Nephron (organoid): ENCODE results near the gene CDH4.

ENCODE experiments used
- H3K27ac Mint-ChIP-seq, 3 experiments: 2 replicates each; pipeline ENCODE4 v1.8.0; 2020; ENCODE audit warnings: mixed read lengths in 3 of 3, mild to moderate bottlenecking in 2 of 3, moderate library complexity in 1 of 3
- H3K27me3 Mint-ChIP-seq: 2 replicates; pipeline ENCODE4 v1.8.0; 2021; ENCODE audit warnings: low read depth, mild to moderate bottlenecking, moderate library complexity, mixed read lengths
- H3K36me3 Mint-ChIP-seq: 2 replicates; pipeline ENCODE4 v1.8.0; 2020; ENCODE audit warnings: low read depth, mixed read lengths
- H3K4me1 Mint-ChIP-seq: 2 replicates; pipeline ENCODE4 v1.8.0; 2020; ENCODE audit warnings: mixed read lengths
- H3K4me3 Mint-ChIP-seq, 3 experiments: 2 replicates each; pipeline ENCODE4 v1.8.0; 2020; ENCODE audit warnings: mild to moderate bottlenecking in 3 of 3, mixed read lengths in 3 of 3, moderate library complexity in 2 of 3
- H3K9me3 Mint-ChIP-seq: 2 replicates; pipeline ENCODE4 v1.8.0; 2020; ENCODE audit warnings: mixed read lengths
- TF ChIP-seq, protein P1 (sequence below), 3 experiments: fragments of 200-600 bp; sonication (generic); IDR thresholded peaks; one replicate each; pipeline ENCODE4 v1.5.0; 2021; ENCODE audit warnings: antibody characterized with exemption in 3 of 3; ENCODE audit not compliant: unreplicated experiment in 3 of 3

The CDH4 gene

DNA sequence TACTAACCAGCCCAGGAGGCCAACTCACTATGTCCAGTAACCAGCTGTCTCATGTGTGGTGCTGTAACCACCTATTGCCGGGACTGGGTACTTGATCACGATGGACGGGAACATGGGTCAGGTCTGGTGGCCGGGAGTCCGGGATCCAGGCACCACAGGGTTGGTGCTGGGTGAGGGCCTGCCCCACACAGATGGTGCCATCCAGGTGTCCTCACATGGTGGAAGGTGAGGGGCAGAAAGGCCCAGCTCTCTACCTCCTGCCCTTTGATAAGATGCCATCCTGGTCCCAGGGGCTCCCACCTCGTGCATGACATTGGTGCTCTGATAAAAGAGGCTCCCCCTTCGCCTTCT, 697.3 kb downstream of the CDH4 start:
- Mint-ChIP-seq H3K4me3 (no peak overlapping the region), H3K9me3 (no peaks in the 10 kb centered on the region), H3K4me1 (no peaks in the 10 kb centered on the region), H3K27ac (no peak overlapping the region), H3K36me3 (no peaks in the 10 kb centered on the region), H3K27me3 (peaks cover 11% of the 10 kb centered on the region)
- TF ChIP-seq, protein P1, sequence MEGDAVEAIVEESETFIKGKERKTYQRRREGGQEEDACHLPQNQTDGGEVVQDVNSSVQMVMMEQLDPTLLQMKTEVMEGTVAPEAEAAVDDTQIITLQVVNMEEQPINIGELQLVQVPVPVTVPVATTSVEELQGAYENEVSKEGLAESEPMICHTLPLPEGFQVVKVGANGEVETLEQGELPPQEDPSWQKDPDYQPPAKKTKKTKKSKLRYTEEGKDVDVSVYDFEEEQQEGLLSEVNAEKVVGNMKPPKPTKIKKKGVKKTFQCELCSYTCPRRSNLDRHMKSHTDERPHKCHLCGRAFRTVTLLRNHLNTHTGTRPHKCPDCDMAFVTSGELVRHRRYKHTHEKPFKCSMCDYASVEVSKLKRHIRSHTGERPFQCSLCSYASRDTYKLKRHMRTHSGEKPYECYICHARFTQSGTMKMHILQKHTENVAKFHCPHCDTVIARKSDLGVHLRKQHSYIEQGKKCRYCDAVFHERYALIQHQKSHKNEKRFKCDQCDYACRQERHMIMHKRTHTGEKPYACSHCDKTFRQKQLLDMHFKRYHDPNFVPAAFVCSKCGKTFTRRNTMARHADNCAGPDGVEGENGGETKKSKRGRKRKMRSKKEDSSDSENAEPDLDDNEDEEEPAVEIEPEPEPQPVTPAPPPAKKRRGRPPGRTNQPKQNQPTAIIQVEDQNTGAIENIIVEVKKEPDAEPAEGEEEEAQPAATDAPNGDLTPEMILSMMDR (IDR thresholded peaks at IDR 0.05; ENCODE audit: unreplicated experiment in 3 of 3) = no peak

DNA sequence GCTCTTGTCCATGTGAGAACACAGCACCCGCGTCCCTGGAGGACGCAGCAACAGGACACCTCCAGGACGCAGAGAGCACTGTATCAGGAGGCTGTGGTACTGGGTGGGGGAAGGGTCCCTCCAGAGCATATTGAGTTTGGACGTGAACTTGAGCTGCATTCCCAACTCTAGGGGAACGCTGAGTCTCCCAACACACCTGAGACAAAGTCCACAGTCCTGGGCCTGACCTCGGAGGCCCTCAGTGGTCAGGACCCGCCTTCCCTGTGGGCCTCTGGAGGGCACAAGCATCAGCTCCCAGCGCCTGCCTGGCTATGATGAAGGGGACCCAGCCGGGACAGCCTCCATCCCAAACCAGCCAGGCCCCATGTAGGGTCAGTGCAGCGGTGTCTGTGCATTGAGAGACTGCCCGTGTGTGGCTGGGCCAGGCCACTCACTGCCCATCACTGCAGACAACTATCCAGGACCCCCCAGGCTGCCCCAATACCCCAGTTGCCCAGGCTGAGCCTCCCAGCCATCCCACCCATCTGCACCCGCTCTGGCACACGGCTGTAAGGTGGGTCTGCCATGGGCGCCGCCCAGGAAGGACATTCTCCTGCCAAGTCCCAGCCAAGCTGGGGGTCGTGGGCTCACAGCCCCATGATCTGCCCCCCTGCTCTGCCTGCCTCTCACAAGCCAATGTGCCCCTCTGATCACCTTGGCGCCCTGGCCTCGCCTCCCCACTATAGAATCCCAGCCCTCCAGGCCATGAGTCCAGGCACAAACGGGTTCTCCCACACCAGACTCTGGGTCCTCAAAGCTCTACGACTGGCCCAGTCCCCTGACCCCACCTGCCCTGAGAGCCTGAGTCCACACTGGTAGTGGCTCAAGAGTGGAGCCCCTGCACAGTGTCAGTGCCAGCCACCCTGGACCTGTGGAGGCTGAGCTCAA, 697.9 kb downstream of the CDH4 start:
- H3K36me3 Mint-ChIP-seq = no peaks in the 10 kb centered on the region
- TF ChIP-seq, protein P1 (IDR thresholded peaks at IDR 0.05; ENCODE audit: unreplicated experiment in 3 of 3) = no peak
- H3K9me3 Mint-ChIP-seq = no peaks in the 10 kb centered on the region
- no peaks in the 10 kb centered on the region for H3K4me1 Mint-ChIP-seq
- H3K4me3 Mint-ChIP-seq = no peak overlapping the region
- H3K27me3 Mint-ChIP-seq = peaks cover 17% of the 10 kb centered on the region
- H3K27ac Mint-ChIP-seq = no peak overlapping the region

DNA sequence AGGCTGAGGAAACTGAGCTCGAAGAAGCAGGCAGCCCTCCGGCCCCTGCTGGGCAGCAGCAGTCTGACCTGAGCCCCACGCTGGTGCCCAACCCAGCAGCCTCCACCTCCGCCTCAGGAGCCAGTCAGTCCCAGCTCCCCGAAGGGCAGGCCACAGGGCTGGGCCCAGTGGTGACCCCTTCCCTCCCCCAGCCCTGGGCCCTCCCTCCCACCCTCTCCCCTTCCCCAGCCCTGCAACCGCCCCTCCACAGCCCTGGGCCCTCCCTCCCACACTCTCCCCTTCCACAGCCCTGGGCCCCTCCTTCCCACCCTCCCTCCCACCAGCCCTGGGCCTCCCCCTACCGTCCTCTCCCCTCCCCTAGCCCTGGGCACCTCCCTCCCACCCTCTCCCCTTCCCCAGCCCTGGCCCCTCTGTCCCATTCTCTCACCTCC, 698.6 kb downstream of the CDH4 start:
- Mint-ChIP-seq H3K9me3 (no peaks in the 10 kb centered on the region), H3K27me3 (peaks cover 18% of the 10 kb centered on the region), H3K4me1 (no peaks in the 10 kb centered on the region), H3K27ac (no peak overlapping the region), H3K4me3 (no peak overlapping the region), H3K36me3 (no peaks in the 10 kb centered on the region)
- TF ChIP-seq, protein P1 (IDR thresholded peaks at IDR 0.05; ENCODE audit: unreplicated experiment in 3 of 3) = no peak

DNA sequence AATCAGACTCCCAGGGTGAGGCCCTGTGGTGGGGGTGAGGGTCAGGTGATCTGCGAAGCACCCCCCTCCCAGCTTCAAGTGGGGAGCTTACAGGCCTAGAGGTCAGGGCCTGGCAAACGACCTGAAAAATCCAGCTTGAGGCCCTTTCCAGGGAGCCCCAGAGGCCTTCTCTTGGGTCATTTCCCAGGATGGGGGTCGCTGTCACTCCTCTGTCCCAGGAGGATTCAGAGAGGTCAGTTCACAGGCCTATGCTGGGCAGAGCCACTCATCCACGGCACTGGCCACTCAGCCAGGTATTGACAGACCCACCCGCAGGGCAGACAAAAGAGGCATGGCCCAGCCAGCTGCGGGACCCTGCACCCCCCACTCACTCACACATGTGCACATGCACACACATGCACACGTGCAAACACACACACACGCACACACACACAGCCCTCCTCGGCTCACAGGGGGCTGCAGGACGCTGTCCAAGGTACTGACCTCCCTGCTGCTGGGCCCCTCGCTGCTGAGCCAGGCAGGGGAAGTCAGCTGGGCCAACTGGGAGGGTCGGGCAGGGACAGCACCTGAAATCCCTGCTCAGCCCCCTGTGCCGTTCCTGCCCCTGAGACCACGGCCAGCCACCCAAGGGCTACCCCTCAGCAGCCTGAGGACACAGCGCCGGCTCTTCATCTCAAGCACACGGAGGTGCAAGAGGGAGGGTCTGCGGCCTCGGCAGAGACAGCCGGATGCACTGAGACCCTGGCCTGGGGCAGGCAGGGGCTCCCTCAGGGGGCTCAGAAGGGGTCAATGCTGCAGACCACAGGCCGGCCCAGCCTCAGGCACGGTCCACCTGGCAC, 699.9 kb downstream of the CDH4 start:
- Mint-ChIP-seq H3K27me3 (peaks cover 18% of the 10 kb centered on the region), H3K36me3 (no peaks in the 10 kb centered on the region), H3K27ac (no peak overlapping the region), H3K9me3 (no peaks in the 10 kb centered on the region), H3K4me3 (no peak overlapping the region), H3K4me1 (no peaks in the 10 kb centered on the region)
- TF ChIP-seq, protein P1 (IDR thresholded peaks at IDR 0.05; ENCODE audit: unreplicated experiment in 3 of 3) = no peak

DNA sequence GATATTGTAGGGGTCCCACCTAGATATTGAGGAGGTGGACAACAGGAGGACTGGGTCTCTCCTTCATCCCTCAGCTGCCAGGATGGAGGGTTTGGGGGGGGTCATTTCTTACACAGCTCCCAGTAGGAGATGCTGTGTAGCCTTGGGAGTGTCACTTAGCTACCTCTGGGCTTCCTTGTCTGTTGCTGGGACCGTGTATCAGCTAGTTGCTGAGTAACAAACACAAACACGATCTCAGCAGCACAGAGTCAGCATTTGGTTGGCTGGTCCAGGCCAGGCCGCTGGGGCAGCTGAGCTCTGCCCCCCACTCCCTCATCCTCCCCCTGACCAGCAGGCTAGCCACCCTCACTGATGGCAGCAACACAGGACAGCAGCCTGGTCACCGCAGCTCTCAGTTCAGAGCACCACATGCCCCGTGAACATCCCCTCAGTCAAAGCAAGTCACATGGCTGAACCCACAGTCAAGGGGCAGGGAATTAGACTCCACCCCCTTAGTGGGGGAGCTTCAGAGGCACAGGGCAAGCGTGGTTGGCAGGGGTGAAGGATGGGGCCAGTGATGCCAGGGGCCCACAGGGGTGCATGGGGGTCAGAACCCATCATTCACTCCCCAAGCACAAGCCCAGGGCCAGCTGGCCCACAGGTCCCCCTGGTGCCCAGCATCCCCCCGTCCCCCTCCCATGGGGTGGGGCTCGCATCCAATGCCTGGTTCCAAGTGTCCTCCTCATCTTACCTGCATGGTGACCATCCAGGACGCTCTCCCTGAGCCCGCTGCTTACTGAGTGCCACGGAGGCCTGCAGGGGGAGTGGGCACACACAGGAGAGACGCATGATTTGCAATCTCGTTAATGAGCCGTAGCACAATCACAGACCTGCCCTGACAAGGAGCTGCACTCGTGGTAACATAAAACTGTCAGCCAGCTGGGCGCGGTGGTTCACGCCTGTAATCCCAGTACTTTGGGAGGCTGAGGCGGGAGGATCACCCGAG, 701.3 kb downstream of the CDH4 start:
- Mint-ChIP-seq H3K9me3 (no peaks in the 10 kb centered on the region), H3K4me3 (no peak overlapping the region), H3K27me3 (peaks cover 19% of the 10 kb centered on the region), H3K36me3 (no peaks in the 10 kb centered on the region), H3K4me1 (no peaks in the 10 kb centered on the region), H3K27ac (no peak overlapping the region)
- TF ChIP-seq, protein P1 (IDR thresholded peaks at IDR 0.05; ENCODE audit: unreplicated experiment in 3 of 3) = no peak
